AG09319 (cell line): Measurements from ENCODE around the gene ELN.

Source experiments
- DNase-seq: peaks from one replicate; pipeline ENCODE4 v3.0.0-alpha.2; 2010; ENCODE audit warnings: low read depth; ENCODE audit errors: extremely low read depth
- TF ChIP-seq, protein P1 (sequence below): IDR thresholded peaks from 2 replicates; pipeline ENCODE4 v1.5.1; 2011; ENCODE audit warnings: low read depth, mild to moderate bottlenecking, inconsistent platforms, low read length, moderate library complexity

ELN gene

DNA sequence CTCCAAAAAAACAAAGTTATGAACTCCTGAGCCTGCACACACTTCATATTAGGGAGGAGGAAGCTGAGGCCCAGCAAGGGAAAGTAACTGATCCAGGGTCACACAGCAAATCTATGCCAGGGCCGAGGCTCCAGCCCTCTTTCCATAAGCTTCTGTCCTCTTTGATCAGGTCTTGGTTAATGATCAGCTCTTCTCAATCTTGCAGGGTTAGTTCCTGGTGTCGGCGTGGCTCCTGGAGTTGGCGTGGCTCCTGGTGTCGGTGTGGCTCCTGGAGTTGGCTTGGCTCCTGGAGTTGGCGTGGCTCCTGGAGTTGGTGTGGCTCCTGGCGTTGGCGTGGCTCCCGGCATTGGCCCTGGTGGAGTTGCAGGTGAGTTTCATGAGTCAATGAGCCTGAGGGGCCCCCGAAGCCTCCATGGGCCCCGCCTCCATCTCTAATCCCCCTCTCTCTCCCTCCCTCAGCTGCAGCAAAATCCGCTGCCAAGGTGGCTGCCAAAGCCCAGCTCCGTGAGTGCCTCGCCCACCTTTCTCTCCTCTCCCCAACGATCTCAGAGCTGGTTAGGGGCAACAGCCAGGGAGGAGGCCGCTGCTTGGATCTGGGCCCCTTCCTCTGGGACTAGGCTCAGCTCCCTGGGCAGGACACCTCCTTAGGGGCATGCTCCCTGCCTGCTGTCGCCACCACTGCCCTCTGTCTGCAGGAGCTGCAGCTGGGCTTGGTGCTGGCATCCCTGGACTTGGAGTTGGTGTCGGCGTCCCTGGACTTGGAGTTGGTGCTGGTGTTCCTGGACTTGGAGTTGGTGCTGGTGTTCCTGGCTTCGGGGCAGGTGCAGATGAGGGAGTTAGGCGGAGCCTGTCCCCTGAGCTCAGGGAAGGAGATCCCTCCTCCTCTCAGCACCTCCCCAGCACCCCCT lies 32.0 kb downstream of the ELN start:
- TF ChIP-seq, protein P1, sequence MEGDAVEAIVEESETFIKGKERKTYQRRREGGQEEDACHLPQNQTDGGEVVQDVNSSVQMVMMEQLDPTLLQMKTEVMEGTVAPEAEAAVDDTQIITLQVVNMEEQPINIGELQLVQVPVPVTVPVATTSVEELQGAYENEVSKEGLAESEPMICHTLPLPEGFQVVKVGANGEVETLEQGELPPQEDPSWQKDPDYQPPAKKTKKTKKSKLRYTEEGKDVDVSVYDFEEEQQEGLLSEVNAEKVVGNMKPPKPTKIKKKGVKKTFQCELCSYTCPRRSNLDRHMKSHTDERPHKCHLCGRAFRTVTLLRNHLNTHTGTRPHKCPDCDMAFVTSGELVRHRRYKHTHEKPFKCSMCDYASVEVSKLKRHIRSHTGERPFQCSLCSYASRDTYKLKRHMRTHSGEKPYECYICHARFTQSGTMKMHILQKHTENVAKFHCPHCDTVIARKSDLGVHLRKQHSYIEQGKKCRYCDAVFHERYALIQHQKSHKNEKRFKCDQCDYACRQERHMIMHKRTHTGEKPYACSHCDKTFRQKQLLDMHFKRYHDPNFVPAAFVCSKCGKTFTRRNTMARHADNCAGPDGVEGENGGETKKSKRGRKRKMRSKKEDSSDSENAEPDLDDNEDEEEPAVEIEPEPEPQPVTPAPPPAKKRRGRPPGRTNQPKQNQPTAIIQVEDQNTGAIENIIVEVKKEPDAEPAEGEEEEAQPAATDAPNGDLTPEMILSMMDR: no peak; the same call in 1 of the 2 replicates
- DNase-seq: no peak

DNA sequence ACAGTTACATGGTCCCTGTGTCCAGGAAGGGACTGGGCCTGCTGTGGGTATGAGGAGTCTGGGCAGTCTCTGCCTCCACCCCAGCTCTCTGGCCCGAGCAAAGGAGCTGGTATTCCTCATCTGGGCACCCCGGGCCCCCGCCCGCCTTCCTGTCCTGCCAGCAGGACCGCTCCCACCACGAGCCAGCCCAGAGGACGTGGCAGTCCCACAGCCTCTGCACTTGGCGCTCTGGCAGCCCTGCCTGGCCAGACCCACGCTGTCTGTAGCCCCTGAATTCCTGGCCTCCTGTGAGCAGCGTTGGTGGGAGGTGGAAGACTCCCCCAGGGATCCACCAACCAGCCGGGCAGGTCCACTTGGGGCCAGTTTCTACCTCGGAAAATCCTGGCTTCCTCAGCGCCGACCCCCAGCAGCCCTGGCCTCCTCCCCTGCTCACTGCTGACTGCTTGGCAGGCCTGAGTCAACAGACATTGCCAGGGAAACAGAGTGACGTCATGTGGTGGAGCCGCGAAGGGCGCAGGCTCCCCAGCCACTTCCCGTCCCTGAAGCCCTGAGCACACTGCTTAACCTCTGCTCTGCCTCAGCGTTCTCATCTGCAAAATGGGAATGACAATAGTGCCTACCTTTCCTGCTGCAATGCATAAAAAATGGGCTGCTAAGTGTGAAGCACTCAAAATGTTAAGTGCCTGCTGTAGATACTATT lies 34.0 kb downstream of the ELN start:
- TF ChIP-seq, protein P1: no peak
- DNase-seq: peak; percentile 87

- TF ChIP-seq, protein P1: no peak
- no peak for DNase-seq
Measured at GRCh38 chr7:74063223-74063641, 35.3 kb downstream of the ELN start.

- TF ChIP-seq, protein P1: no peak
- DNase-seq: no peak
Measured at GRCh38 chr7:74063646-74064045, 35.7 kb downstream of the ELN start.

- TF ChIP-seq, protein P1: no peak
- no peak for DNase-seq
Measured at GRCh38 chr7:74064696-74065095, 36.7 kb downstream of the ELN start.

GRCh38 chr7:74066626-74067025 lies 38.7 kb downstream of the ELN start:
- TF ChIP-seq, protein P1: no peak
- no peak for DNase-seq
